ENCODE measurements around the gene PLCH2. TPM values are rescaled to one million over a fixed set of nuclear protein-coding genes. Genes with fewer than 3 reads are reported as not detected.

Gene PLCH2
- total RNA-seq, 1 donor from 2014 or later = under 0.01 TPM

GRCh38 chr1:2501041-2501819 is 25.1 kb downstream of the PLCH2 start:
- no peak for DNase-seq

GRCh38 chr1:2501820-2502119 is 25.7 kb downstream of the PLCH2 start:
- DNase-seq = no peak

- DNase-seq = no peak
Observed at GRCh38 chr1:2502210-2502609, 26.1 kb downstream of the PLCH2 start.

GRCh38 chr1:2502661-2503553 is 26.8 kb downstream of the PLCH2 start:
- no peak for DNase-seq

GRCh38 chr1:2503554-2504224 is 27.6 kb downstream of the PLCH2 start:
- DNase-seq = no peak

- DNase-seq = no peak
Observed at GRCh38 chr1:2504225-2504948, 28.3 kb downstream of the PLCH2 start.

- DNase-seq = no peak
Observed at GRCh38 chr1:2504949-2505272, 28.8 kb downstream of the PLCH2 start.

GRCh38 chr1:2505461-2505994 is 29.4 kb downstream of the PLCH2 start:
- DNase-seq = no peak

- no peak for DNase-seq
Observed at GRCh38 chr1:2506007-2506860, 30.1 kb downstream of the PLCH2 start.

GRCh38 chr1:2506901-2507565 is 30.9 kb downstream of the PLCH2 start:
- DNase-seq = no peak

- no peak for DNase-seq
Observed at GRCh38 chr1:2507744-2508155, 31.7 kb downstream of the PLCH2 start.

- no peak for DNase-seq
Observed at GRCh38 chr1:2508180-2508579, 32.1 kb downstream of the PLCH2 start.

- DNase-seq = no peak
Observed at GRCh38 chr1:2508751-2509150, 32.7 kb downstream of the PLCH2 start.

GRCh38 chr1:2509589-2509988 is 33.5 kb downstream of the PLCH2 start:
- no peak for DNase-seq

GRCh38 chr1:2510366-2511155 is 34.5 kb downstream of the PLCH2 start:
- no peak for DNase-seq

GRCh38 chr1:2512862-2513421 is 36.9 kb downstream of the PLCH2 start:
- no peak for DNase-seq

GRCh38 chr1:2513939-2514652 is 38.0 kb downstream of the PLCH2 start:
- DNase-seq = no peak

- DNase-seq = no peak
Observed at GRCh38 chr1:2514863-2515762, 39.0 kb downstream of the PLCH2 start.

Measured in dermis blood vessel endothelial cell (primary cell).